Activated T-cell treated with anti-CD3 and anti-CD28 coated beads for 1 hour (primary cell): ENCODE results near the gene UGT2B7.
"Not testable (repeated sequence)": the region's sequence is repeated elsewhere in the genome, so short reads cannot be mapped to it uniquely, and the experiment has no call there.

Experiments used
- DNase-seq: peaks from one replicate; pipeline ENCODE4 v3.0.0-alpha.2; 2020; ENCODE audit warnings: low read depth

The UGT2B7 gene

GRCh38 chr4:69096111-69096656 lies at the start of gene UGT2B7:
UGT2B7 (plus strand) TSS chr4:69096474; CDS start chr4:69096521, 47 bp downstream.
- DNase-seq = no peak

GRCh38 chr4:69049860-69050259 lies 46.4 kb upstream of the UGT2B7 start:
- DNase-seq = no peak

- DNase-seq = not testable (repeated sequence)
These were observed 45.3 kb upstream of the UGT2B7 start for GRCh38 chr4:69050853-69051575.

- DNase-seq = no peak
These were observed 44.7 kb upstream of the UGT2B7 start for GRCh38 chr4:69051576-69051943.

- DNase-seq = not testable (repeated sequence)
These were observed 42.9 kb upstream of the UGT2B7 start for GRCh38 chr4:69053309-69053885.

GRCh38 chr4:69054033-69054432 lies 42.2 kb upstream of the UGT2B7 start:
- not testable (repeated sequence) for DNase-seq

- no peak for DNase-seq
These were observed 41.6 kb upstream of the UGT2B7 start for GRCh38 chr4:69054578-69055200.

GRCh38 chr4:69056150-69056549 lies 40.1 kb upstream of the UGT2B7 start:
- no peak for DNase-seq

- no peak for DNase-seq
These were observed 39.2 kb upstream of the UGT2B7 start for GRCh38 chr4:69056921-69057550.

- no peak for DNase-seq
These were observed 38.5 kb upstream of the UGT2B7 start for GRCh38 chr4:69057620-69058409.

- DNase-seq = no peak
These were observed 37.7 kb upstream of the UGT2B7 start for GRCh38 chr4:69058410-69059059.

GRCh38 chr4:69060651-69061308 lies 35.5 kb upstream of the UGT2B7 start:
- DNase-seq = no peak

GRCh38 chr4:69064391-69064790 lies 31.9 kb upstream of the UGT2B7 start:
- DNase-seq = no peak

GRCh38 chr4:69066945-69067344 lies 29.3 kb upstream of the UGT2B7 start:
- DNase-seq = no peak

- no peak for DNase-seq
These were observed 27.2 kb upstream of the UGT2B7 start for GRCh38 chr4:69069085-69069484.

- no peak for DNase-seq
These were observed 25.7 kb upstream of the UGT2B7 start for GRCh38 chr4:69070590-69070989.

- DNase-seq = no peak
These were observed 25.0 kb upstream of the UGT2B7 start for GRCh38 chr4:69071286-69071685.

GRCh38 chr4:69073375-69073774 lies 22.9 kb upstream of the UGT2B7 start:
- no peak for DNase-seq

- DNase-seq = no peak
These were observed 21.0 kb upstream of the UGT2B7 start for GRCh38 chr4:69075061-69075792.

GRCh38 chr4:69078852-69079251 lies 17.4 kb upstream of the UGT2B7 start:
- no peak for DNase-seq
